ACC112 (cell line): ENCODE data around the gene UTP11.

Experiments
- H2AFZ ChIP-seq: fragments of 200-600 bp; sonication (generic); one replicate; pipeline ENCODE4 v1.6.0; 2017; ENCODE audit warnings: antibody characterized with exemption, low read length; ENCODE audit not compliant: unreplicated experiment
- H3K27ac ChIP-seq: fragments of 200-600 bp; sonication (generic); 2 replicates; pipeline ENCODE4 v1.5.1; 2014; ENCODE audit warnings: low read depth, mild to moderate bottlenecking, antibody characterized with exemption, low read length, moderate library complexity
- H3K27me3 ChIP-seq: fragments of 200-600 bp; sonication (generic); 2 replicates; pipeline ENCODE4 v1.6.1; 2014; ENCODE audit warnings: mild to moderate bottlenecking, antibody characterized with exemption, low read length, moderate library complexity, mixed read lengths; ENCODE audit not compliant: insufficient read depth
- H3K36me3 ChIP-seq: fragments of 200-600 bp; sonication (generic); 2 replicates; pipeline ENCODE4 v1.6.1; 2016; ENCODE audit warnings: mild to moderate bottlenecking, antibody characterized with exemption, low read length, moderate library complexity, mixed read lengths; ENCODE audit not compliant: insufficient read depth
- H3K4me1 ChIP-seq: fragments of 200-600 bp; sonication (generic); one replicate; pipeline ENCODE4 v1.6.1; 2016; ENCODE audit warnings: low read length, mixed read lengths; ENCODE audit not compliant: insufficient read depth, unreplicated experiment, control insufficient read depth
- H3K4me3 ChIP-seq: fragments of 200-600 bp; sonication (generic); 2 replicates; pipeline ENCODE4 v1.5.1; 2014; ENCODE audit warnings: mild to moderate bottlenecking, low read depth, low read length
- H3K79me2 ChIP-seq: fragments of 200-600 bp; sonication (generic); one replicate; pipeline ENCODE4 v1.6.0; 2016; ENCODE audit warnings: low read length; ENCODE audit not compliant: control insufficient read depth, unreplicated experiment, insufficient read depth

UTP11 gene

DNA sequence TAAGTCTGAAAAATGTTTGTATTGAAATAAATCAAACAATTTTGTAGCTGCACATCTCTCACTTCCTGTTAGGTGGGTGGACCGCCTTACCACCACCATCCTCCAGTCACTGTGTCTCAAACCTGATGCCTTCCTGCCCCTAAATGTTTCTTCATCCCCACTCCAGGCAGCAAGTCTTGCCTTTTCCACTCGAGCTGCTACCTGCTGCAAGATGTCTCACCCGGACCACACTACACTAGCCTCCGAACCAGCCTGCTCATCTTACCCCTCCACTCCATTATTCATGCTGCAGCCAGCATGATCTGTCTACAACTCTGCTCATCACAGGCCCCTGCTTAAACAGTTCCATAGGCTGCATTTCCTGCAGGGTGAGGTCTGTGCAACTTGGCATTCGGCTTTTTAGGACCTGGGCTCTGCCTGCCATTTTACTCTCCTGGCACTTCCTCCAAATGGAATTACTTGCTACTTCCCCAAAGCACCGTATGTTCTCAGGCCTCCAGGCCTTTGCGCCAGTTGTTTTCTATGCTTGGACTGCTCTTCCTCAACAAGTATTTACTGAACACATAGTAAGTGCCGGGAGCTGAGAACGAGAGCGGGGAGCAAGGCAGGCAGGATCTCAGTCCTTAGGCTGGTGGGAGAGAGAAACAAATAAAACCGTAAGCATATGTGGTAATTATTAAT lies 17.5 kb upstream of the UTP11 start:
- Histone ChIP-seq H3K4me3 (no peak overlapping the region), H2AFZ (no peak overlapping the region)

DNA sequence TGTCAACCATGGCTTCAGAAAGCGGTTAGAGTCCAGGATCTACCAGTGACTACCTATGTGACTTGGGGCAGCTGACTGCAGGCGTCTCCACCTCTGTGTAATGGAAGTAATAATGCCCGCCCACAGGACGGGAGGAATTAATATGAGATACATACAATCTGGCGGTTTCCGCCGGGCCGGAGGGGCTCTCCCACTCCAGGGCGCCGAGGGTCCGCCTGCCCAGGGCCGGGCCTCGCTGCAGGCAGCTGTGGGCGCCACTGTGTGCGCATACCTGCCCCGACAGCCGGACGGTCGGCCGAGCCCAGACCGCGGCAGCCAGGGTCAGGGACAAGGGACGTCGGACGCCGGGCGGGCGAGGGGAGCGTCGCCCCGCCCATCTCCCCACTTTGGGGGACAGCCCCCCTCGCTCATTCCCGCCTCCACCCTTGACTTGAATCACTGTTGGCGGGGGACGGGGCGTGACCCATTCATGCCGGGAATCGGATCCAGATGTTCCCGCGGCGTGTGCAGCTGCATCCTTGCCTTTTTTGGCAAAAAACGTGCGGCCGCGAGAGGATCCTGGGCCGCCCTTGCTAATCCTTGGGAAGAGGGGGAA lies 16.7 kb upstream of the UTP11 start:
- peaks cover 38% of the 10 kb centered on the region for H3K4me1 ChIP-seq
- H3K79me2 ChIP-seq, result peaks cover 27% of the 10 kb centered on the region
- H3K4me3 ChIP-seq, result 0 out of 2 replicates have a peak overlapping the region, but pooled peaks have one; percentile 3
- no peak overlapping the region for H3K27ac ChIP-seq
- H2AFZ ChIP-seq, result no peak overlapping the region
- no peaks in the 10 kb centered on the region for H3K27me3 ChIP-seq
- H3K36me3 ChIP-seq, result peaks cover 22% of the 10 kb centered on the region

More for the DNA sequence above, 17.5 kb upstream of the UTP11 start:
- Histone ChIP-seq H3K27ac (no peak overlapping the region), H3K79me2 (peaks cover 23% of the 10 kb centered on the region), H3K4me1 (peaks cover 31% of the 10 kb centered on the region), H3K27me3 (no peaks in the 10 kb centered on the region), H3K36me3 (peaks cover 22% of the 10 kb centered on the region)

DNA sequence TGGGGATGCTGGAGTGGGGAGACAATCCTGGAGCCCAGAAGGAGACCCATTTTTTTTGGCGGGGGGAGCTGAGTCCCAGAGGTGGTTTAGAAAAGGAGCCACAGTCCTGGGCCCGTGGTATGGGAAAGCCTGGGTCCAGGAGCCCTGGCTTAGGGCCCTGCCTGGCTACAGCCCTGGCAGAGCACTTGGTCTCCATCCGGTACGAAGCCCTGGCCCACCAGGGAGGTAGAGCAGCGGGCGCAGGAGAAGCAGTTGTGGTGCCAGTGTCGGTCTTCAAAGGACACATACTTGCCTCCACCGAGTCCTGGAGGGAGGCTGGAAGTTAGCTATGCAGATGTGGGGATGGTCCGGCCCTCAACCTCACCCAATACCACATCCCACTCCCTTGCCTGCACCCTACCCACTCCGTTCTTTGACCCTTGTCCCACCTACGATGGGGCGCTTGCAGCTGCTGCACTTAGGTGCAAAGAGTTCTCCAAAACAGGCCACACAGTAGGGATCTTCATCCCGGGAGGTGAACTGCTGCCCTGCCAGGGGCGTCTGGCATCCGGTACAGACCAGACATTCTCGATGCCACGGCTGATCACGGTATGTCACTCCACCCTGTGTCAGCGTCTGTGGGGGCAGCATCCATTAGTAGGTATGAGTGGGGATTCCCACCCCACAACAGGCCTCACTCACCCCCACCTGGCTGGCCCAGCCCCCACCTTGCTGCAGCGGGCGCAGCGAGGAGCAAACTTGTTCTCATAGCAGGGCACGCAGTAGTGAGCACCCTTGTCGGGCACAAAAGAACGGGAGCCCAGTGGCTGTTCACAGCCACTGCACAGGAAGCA lies 15.1 kb upstream of the UTP11 start:
- Histone ChIP-seq H3K36me3 (peaks cover 22% of the 10 kb centered on the region), H2AFZ (no peak overlapping the region), H3K27me3 (no peaks in the 10 kb centered on the region), H3K27ac (no peak overlapping the region), H3K4me1 (peaks cover 49% of the 10 kb centered on the region), H3K4me3 (no peak overlapping the region), H3K79me2 (peaks cover 41% of the 10 kb centered on the region)

DNA sequence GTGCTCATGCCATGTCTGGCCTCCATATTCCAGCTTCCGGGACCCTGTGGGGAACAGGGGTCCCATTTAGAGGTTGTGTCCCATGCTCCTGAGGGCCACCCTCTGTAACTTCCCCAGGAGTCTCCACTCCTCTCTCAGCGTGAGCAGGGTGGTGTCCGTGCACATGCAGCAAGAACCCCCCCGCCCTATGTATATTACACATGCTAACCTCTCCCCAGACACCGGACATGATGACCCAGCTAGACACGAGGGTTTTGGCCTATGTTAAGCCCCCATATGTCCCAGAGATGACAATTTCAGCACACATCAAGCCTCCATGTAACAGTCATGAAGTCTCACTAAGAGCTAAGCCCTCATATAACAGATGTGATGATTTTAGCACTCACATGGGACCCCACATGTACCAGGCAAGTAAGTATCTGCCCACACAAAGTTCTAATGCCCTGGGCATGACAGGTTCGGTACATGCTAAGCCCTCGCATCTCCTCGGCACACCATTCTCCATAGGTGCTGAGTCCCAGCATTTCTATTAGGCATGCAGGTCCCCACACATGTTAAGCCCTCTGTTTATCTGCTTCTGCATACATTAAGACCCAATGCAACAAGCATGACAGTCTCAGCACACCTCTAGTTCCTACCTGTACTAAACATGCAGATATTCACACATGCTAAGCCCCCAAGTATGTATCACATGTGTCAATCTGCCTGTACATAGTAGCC lies 14.3 kb upstream of the UTP11 start:
- Histone ChIP-seq H3K79me2 (peaks cover 49% of the 10 kb centered on the region), H2AFZ (no peak overlapping the region), H3K36me3 (peaks cover 22% of the 10 kb centered on the region), H3K4me3 (no peak overlapping the region), H3K4me1 (peaks cover 52% of the 10 kb centered on the region), H3K27ac (peak overlapping the region; percentile 95), H3K27me3 (no peaks in the 10 kb centered on the region)

DNA sequence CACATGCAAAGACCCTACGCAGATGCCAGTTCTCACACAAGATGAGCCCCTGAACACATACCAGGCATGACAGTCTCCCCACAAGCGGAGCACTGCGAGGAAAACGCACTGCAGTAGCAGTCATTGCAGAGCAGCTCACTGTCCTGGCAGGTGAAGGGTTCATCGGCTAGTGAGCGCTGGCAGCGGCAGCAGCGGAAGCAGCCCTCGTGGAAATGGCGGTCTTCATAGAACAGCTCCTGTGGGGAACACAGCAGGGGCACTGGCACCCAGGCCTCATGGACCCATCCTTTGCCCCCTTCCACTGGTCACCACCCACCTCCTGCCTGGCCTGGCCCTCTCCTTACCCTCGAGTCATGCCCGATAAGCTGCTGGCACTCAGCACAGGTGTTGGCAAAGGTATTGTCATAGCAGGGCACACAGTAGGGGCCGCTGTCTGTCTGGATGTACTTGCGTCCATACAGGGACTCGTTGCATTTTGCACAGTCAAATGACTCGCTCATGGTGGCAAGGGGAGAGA lies 13.6 kb upstream of the UTP11 start:
- peaks cover 22% of the 10 kb centered on the region for H3K36me3 ChIP-seq
- no peaks in the 10 kb centered on the region for H3K27me3 ChIP-seq
- peak overlapping the region; percentile 48; the same call in 1 of the 2 replicates for H3K4me3 ChIP-seq
- no peak overlapping the region for H2AFZ ChIP-seq
- H3K79me2 ChIP-seq, result peaks cover 56% of the 10 kb centered on the region
- H3K4me1 ChIP-seq, result peaks cover 58% of the 10 kb centered on the region
- H3K27ac ChIP-seq, result peak overlapping the region; percentile 95

DNA sequence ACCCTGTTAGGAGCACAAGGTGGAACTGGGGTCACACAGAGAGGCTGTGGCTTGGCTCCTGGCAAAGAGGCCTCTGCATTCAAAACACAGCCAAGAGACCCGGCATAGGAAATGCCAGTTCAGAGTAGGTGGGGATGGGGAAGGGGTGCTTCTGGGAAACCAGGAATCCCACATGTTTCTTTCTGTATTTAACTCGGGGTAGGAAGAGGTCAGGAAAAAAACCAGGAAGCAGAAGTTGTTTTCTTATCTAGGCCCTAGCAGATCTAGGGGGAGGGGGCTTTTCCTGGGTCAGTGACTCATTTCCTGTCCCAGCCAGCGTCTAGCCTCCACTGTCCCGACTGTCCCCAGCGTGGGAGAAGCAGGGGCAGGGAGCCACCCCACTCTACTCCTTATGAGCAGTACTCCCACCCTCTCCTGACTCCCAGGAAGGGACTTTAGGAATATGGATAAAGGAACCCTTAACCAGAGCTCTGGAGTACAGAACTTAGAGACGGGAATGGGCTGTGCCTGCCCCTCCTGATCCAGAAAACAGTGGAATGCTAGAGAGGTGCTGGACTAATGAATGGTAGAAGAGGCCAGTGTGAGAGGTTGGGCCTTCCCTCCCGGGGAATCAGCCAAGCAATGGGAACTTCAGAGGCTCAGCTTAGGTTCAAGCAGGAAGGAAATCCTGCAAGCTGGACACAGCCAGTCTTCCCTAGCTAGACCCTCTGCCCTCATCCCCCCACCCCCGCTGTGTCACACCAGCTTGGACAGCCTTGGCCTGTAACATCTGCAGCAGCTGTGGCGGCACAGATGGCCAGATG lies 12.9 kb upstream of the UTP11 start:
- Histone ChIP-seq H3K79me2 (peaks cover 62% of the 10 kb centered on the region), H3K27ac (peak overlapping the region; percentile 95), H2AFZ (peak overlapping the region; percentile 5), H3K36me3 (peaks cover 22% of the 10 kb centered on the region), H3K4me3 (peak overlapping the region; percentile 48), H3K27me3 (no peaks in the 10 kb centered on the region), H3K4me1 (peaks cover 58% of the 10 kb centered on the region)

DNA sequence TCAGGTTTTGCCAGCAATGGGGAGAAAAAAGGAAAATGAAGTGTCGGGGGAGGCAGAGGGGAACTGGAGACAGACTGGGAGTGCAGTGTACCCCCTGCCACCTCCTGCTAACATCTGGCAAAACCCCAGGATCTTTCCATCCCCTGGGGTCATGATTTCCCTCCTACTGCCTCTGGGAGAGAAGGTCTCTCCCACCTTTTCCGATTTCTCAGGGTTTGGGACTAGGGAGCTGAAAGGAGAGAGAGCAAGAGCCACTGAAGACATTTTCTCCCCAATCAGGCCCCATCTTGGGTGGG lies 12.4 kb upstream of the UTP11 start:
- H3K4me3 ChIP-seq, result peak overlapping the region; percentile 48
- H3K36me3 ChIP-seq, result peaks cover 18% of the 10 kb centered on the region
- H3K27ac ChIP-seq, result peak overlapping the region; percentile 95
- peaks cover 58% of the 10 kb centered on the region for H3K4me1 ChIP-seq
- H2AFZ ChIP-seq, result no peak overlapping the region
- peaks cover 65% of the 10 kb centered on the region for H3K79me2 ChIP-seq
- no peaks in the 10 kb centered on the region for H3K27me3 ChIP-seq

DNA sequence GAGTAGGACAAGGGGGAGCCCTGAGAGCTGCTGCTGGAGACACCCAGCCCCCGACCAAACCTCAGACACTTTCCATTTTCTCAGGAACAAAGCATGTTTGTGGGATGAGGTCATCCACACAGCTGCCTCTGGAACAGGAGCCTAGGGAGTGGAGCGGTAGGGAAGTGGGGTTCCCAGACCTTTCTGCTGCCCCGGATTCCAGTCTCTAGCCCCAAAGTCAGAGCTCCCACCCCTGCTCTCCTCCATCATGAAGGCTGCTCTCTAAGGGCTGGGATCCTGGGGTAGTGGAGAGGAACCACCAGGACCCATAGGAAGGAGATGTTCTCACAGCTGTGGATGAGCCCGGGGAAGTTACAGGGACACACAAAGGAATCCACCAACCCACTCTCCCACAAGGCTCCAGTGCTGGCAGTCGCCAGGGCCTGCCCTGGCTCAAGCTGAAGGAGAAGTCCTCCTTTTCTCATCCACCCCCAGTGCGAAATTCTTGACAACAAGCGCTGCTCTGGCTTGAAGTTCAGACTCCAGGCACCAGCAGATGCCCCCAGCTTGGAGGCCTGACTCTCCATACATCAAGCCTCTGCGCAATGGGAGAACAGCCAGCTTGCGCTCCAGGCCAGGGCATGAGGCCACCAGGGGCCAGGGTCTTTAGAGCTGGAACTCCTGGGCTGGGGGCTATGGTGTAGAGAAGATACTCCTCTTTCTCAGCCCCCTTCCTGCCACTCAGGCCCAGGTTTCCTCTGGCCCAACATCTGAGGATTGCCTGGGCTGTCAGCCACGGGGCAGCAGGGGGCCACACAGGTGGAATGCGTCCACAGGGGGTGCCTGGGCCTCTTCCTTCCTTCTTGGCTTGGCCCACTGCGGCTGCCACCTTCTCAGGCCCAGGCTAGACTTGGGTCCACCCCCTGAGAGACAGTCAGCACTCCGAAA lies 11.7 kb upstream of the UTP11 start:
- no peaks in the 10 kb centered on the region for H3K27me3 ChIP-seq
- H3K36me3 ChIP-seq, result peaks cover 16% of the 10 kb centered on the region; the same call in 1 of the 2 replicates
- H3K4me3 ChIP-seq, result peak overlapping the region; percentile 48
- H3K27ac ChIP-seq, result peak overlapping the region; percentile 95
- H3K4me1 ChIP-seq, result peaks cover 58% of the 10 kb centered on the region
- H2AFZ ChIP-seq, result peak overlapping the region; percentile 24
- peaks cover 65% of the 10 kb centered on the region for H3K79me2 ChIP-seq
